Memory B cell (primary cell): ENCODE results near the gene SMPDL3B.
"Not testable (repeated sequence)": the region's sequence is repeated elsewhere in the genome, so short reads cannot be mapped to it uniquely, and the experiment has no call there.

Experiments
- ATAC-seq: fragments of 150-1000 bp; cut with Tn5 transposase; 2 replicates; pipeline ENCODE4 v1.10.0; 2021; ENCODE audit warnings: low read depth, mild to moderate bottlenecking, moderate library complexity
- DNase-seq, 2 donors: peaks; one replicate each; pipeline ENCODE4 v3.0.0; 2022; ENCODE audit warnings: low spot score in 2 of 2
- H3K27ac Mint-ChIP-seq: one replicate; pipeline ENCODE4 v1.8.0; 2022; ENCODE audit warnings: mild to moderate bottlenecking, moderate library complexity, mixed read lengths
- H3K27me3 Mint-ChIP-seq: one replicate; pipeline ENCODE4 v1.8.0; 2022; ENCODE audit warnings: mixed read lengths
- H3K36me3 Mint-ChIP-seq: one replicate; pipeline ENCODE4 v1.8.0; 2022; ENCODE audit warnings: mild to moderate bottlenecking, mixed read lengths
- H3K4me1 Mint-ChIP-seq: one replicate; pipeline ENCODE4 v1.8.0; 2022; ENCODE audit warnings: mixed read lengths
- H3K4me3 Mint-ChIP-seq: one replicate; pipeline ENCODE4 v1.8.0; 2022; ENCODE audit warnings: mild to moderate bottlenecking, moderate library complexity, mixed read lengths
- H3K9me3 Mint-ChIP-seq: one replicate; pipeline ENCODE4 v1.8.0; 2022; ENCODE audit warnings: mixed read lengths

The SMPDL3B gene

GRCh38 chr1:27999055-27999454 is 64.3 kb downstream of the SMPDL3B start:
- no peak for ATAC-seq
- DNase-seq: no peak
- Mint-ChIP-seq H3K27ac (no peak overlapping the region), H3K4me3 (no peak overlapping the region), H3K27me3 (no peaks in the 10 kb centered on the region), H3K4me1 (no peaks in the 10 kb centered on the region), H3K9me3 (no peaks in the 10 kb centered on the region), H3K36me3 (peaks cover 25% of the 10 kb centered on the region)

GRCh38 chr1:28002600-28002999 is 67.8 kb downstream of the SMPDL3B start:
- Mint-ChIP-seq H3K27me3 (no peaks in the 10 kb centered on the region), H3K9me3 (no peaks in the 10 kb centered on the region), H3K36me3 (peaks cover 13% of the 10 kb centered on the region), H3K4me3 (no peak overlapping the region), H3K27ac (no peak overlapping the region), H3K4me1 (no peaks in the 10 kb centered on the region)
- DNase-seq: no peak
- no peak for ATAC-seq

- not testable (repeated sequence) for ATAC-seq, DNase-seq, H3K4me3 Mint-ChIP-seq, H3K4me1 Mint-ChIP-seq, H3K9me3 Mint-ChIP-seq, H3K27me3 Mint-ChIP-seq
- Mint-ChIP-seq H3K36me3 (peaks cover 13% of the 10 kb centered on the region), H3K27ac (peak overlapping the region; percentile 45)
Observed at GRCh38 chr1:28003117-28003516, 68.3 kb downstream of the SMPDL3B start.
